SHP77 (cell line): Measurements from ENCODE around the gene RGPD8.

Experiments used
- DNase-seq, 2 experiments: peaks; one replicate each; lab custom pipeline; 2025; lab: John Stamatoyannopoulos, UW

Gene RGPD8

GRCh38 chr2:112335600-112335999 lies 97.8 kb downstream of the RGPD8 start:
- no peak for DNase-seq

GRCh38 chr2:112332123-112332696 lies 101.2 kb downstream of the RGPD8 start:
- DNase-seq = no peak

- no peak for DNase-seq
Observed at GRCh38 chr2:112322919-112323318, 110.5 kb downstream of the RGPD8 start.

- no peak for DNase-seq
Observed at GRCh38 chr2:112321375-112322320, 111.8 kb downstream of the RGPD8 start.
